ENCODE data around the gene MUC3A. TPM values are rescaled to one million over a fixed set of nuclear protein-coding genes. Genes with fewer than 3 reads are reported as not detected.

MUC3A gene
- total RNA-seq, 4 donors from 2014 or later, result 0.09 TPM; not detected in 3

DNA sequence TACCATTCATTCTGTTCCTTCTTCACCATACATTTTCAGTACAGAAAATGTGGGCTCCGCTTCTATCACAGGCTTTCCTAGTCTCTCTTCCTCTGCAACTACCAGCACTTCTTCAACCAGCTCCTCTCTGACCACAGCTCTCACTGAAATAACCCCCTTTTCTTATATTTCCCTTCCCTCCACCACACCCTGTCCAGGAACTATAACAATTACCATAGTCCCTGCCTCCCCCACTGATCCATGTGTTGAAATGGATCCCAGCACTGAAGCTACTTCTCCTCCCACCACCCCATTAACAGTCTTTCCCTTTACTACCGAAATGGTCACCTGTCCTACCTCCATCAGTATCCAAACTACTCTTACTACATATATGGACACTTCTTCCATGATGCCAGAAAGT lies 10.6 kb downstream of the MUC3A start:
- Histone ChIP-seq H3K4me1 (no peaks in the 10 kb centered on the region), H3K27ac (no peak overlapping the region), H3K36me3 (no peaks in the 10 kb centered on the region), H3K9me3 (no peaks in the 10 kb centered on the region), H3K27me3 (peaks cover 0 to 8% of the 10 kb centered on the region in 2 donors), H3K4me3 (no peak overlapping the region)
- TF ChIP-seq, protein P1, sequence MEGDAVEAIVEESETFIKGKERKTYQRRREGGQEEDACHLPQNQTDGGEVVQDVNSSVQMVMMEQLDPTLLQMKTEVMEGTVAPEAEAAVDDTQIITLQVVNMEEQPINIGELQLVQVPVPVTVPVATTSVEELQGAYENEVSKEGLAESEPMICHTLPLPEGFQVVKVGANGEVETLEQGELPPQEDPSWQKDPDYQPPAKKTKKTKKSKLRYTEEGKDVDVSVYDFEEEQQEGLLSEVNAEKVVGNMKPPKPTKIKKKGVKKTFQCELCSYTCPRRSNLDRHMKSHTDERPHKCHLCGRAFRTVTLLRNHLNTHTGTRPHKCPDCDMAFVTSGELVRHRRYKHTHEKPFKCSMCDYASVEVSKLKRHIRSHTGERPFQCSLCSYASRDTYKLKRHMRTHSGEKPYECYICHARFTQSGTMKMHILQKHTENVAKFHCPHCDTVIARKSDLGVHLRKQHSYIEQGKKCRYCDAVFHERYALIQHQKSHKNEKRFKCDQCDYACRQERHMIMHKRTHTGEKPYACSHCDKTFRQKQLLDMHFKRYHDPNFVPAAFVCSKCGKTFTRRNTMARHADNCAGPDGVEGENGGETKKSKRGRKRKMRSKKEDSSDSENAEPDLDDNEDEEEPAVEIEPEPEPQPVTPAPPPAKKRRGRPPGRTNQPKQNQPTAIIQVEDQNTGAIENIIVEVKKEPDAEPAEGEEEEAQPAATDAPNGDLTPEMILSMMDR (IDR thresholded peaks at IDR 0.05), result no peak
- TF ChIP-seq POLR2A (IDR thresholded peaks at IDR 0.05), result no peak
- intact Hi-C loops (cut with DNase I; ENCODE audit: low total_unique reads), result no loop called here
- no peak for DNase-seq

DNA sequence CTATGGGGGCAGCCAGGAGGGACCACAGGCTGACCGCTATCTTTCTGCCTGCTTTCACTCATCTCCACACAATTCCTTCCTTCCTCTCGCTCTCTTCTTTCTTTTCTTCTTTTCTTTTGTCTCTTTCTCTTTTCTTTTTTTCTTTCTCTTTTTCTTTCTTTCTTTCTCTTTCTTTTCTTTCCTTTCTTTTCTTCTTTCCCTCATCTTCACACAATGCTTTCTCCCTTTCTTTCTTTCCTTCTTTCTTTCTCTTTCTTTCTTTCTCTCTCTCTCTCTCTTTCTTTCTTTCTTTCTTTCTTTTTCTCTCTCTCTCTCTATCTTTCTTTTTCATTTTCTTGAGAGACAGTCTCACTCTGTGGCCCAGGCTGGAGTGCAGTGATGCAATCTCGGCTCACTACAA lies 13.2 kb downstream of the MUC3A start:
- H3K27ac ChIP-seq, result no peak overlapping the region
- H3K9me3 ChIP-seq, result no peaks in the 10 kb centered on the region
- TF ChIP-seq POLR2A (IDR thresholded peaks at IDR 0.05), result no peak
- TF ChIP-seq, protein P1 (IDR thresholded peaks at IDR 0.05), result no peak
- H3K4me3 ChIP-seq, result no peak overlapping the region
- peaks cover 0 to 14% of the 10 kb centered on the region in 2 donors for H3K4me1 ChIP-seq
- peaks cover 16 to 31% of the 10 kb centered on the region in 2 donors for H3K27me3 ChIP-seq
- no peaks in the 10 kb centered on the region for H3K36me3 ChIP-seq
- intact Hi-C loops (cut with DNase I; ENCODE audit: low total_unique reads), result no loop called here
- DNase-seq, result no peak

DNA sequence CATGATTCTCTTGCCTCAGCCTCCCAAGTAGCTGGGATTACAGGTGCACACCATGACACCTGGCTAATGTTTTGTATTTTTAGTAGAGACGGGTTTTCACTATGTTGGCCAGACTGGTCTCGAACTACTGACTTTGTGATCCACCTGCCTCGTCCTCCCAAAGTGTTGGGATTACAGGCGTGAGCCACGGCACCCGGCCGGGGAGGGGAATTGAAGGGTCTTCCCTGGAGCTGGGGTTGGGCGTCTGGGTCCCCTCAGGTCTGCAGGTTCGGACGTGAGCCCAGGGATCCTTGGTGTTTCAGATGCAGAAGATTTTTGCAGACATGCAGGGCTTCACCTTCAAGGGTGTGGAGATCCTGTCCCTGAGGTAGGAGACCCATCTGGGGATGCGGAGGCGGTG lies 14.1 kb downstream of the MUC3A start:
- intact Hi-C loops (cut with DNase I; ENCODE audit: low total_unique reads), result no loop called here
- H3K36me3 ChIP-seq, result no peaks in the 10 kb centered on the region
- peaks cover 16 to 32% of the 10 kb centered on the region in 2 donors for H3K27me3 ChIP-seq
- H3K27ac ChIP-seq, result no peak overlapping the region
- H3K4me3 ChIP-seq, result no peak overlapping the region
- H3K9me3 ChIP-seq, result no peaks in the 10 kb centered on the region
- DNase-seq, result no peak
- no peak for TF ChIP-seq POLR2A (IDR thresholded peaks at IDR 0.05)
- H3K4me1 ChIP-seq, result peaks cover 0 to 14% of the 10 kb centered on the region in 2 donors

DNA sequence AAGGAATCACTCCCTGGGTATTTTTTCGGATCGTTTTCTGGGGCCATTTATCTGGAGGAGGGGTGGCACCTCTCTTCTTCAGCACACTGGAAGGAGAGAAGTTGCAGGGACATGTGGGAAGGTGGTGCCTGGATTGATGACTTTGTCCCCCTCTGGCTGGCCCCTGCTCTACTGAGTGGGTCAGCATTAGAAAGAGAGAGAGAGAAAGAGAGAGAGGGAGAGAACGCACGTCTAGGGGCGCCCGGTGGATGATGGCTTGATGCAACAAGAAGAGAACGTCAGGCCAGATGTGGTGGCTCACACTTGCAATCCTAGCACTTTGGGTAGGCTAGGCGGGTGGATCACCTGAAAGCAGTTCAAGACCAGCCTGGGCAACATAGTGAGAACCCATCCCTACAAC lies 14.5 kb downstream of the MUC3A start:
- no peak for TF ChIP-seq POLR2A (IDR thresholded peaks at IDR 0.05)
- TF ChIP-seq, protein P1 (IDR thresholded peaks at IDR 0.05), result no peak
- intact Hi-C loops (cut with DNase I; ENCODE audit: low total_unique reads), result no loop called here
- Histone ChIP-seq H3K4me1 (peaks cover 0 to 14% of the 10 kb centered on the region in 2 donors), H3K27ac (no peak overlapping the region), H3K36me3 (no peaks in the 10 kb centered on the region), H3K27me3 (peaks cover 16 to 32% of the 10 kb centered on the region in 2 donors), H3K9me3 (no peaks in the 10 kb centered on the region), H3K4me3 (no peak overlapping the region)
- no peak for DNase-seq

DNA sequence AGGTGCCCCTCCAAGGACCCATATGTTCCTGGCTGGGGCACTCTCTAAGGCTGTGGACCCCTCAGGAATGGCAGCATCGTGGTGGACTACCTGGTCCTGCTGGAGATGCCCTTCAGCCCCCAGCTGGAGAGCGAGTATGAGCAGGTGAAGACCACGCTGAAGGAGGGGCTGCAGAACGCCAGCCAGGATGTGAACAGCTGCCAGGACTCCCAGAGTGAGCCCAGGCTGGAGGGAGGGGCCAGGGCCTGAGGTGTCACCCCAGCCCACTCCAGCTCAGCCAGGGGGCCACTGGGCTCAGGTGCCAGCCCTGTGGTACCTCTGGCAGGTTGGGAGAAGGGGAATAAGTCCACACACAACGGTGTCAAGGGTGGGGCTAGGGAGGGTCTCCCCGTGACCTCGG lies 15.3 kb downstream of the MUC3A start:
- DNase-seq, result no peak
- Histone ChIP-seq H3K36me3 (no peaks in the 10 kb centered on the region), H3K27me3 (peaks cover 16 to 32% of the 10 kb centered on the region in 2 donors), H3K27ac (no peak overlapping the region), H3K4me1 (peaks cover 0 to 14% of the 10 kb centered on the region in 2 donors), H3K9me3 (no peaks in the 10 kb centered on the region), H3K4me3 (no peak overlapping the region)
- TF ChIP-seq POLR2A (IDR thresholded peaks at IDR 0.05), result no peak
- TF ChIP-seq, protein P1 (IDR thresholded peaks at IDR 0.05), result no peak
- intact Hi-C loops (cut with DNase I; ENCODE audit: low total_unique reads), result no loop called here

Measured in uterus (tissue), 4 donors.